ENCODE measurements around the gene MYB.

- TF ChIP-seq, protein P1, sequence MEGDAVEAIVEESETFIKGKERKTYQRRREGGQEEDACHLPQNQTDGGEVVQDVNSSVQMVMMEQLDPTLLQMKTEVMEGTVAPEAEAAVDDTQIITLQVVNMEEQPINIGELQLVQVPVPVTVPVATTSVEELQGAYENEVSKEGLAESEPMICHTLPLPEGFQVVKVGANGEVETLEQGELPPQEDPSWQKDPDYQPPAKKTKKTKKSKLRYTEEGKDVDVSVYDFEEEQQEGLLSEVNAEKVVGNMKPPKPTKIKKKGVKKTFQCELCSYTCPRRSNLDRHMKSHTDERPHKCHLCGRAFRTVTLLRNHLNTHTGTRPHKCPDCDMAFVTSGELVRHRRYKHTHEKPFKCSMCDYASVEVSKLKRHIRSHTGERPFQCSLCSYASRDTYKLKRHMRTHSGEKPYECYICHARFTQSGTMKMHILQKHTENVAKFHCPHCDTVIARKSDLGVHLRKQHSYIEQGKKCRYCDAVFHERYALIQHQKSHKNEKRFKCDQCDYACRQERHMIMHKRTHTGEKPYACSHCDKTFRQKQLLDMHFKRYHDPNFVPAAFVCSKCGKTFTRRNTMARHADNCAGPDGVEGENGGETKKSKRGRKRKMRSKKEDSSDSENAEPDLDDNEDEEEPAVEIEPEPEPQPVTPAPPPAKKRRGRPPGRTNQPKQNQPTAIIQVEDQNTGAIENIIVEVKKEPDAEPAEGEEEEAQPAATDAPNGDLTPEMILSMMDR (conservative IDR thresholded peaks at IDR 0.05; ENCODE audit: low read depth, low read length): no peak
- TF ChIP-seq POLR2A (IDR thresholded peaks at IDR 0.05; ENCODE audit: low read depth, low read length): no peak
- no peak for TF ChIP-seq FOS (IDR thresholded peaks at IDR 0.05; ENCODE audit: low read depth, low read length)
- TF ChIP-seq, protein P2, sequence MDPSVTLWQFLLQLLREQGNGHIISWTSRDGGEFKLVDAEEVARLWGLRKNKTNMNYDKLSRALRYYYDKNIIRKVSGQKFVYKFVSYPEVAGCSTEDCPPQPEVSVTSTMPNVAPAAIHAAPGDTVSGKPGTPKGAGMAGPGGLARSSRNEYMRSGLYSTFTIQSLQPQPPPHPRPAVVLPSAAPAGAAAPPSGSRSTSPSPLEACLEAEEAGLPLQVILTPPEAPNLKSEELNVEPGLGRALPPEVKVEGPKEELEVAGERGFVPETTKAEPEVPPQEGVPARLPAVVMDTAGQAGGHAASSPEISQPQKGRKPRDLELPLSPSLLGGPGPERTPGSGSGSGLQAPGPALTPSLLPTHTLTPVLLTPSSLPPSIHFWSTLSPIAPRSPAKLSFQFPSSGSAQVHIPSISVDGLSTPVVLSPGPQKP (IDR thresholded peaks at IDR 0.05; ENCODE audit: borderline replicate concordance, low read depth, low read length): no peak
- TF ChIP-seq SMC3 (IDR thresholded peaks at IDR 0.05; ENCODE audit: low read depth, low read length): no peak
- no peak for TF ChIP-seq NFE2L2 (IDR thresholded peaks at IDR 0.05; ENCODE audit: low read depth, low read length)
- no peak for TF ChIP-seq BHLHE40 (IDR thresholded peaks at IDR 0.05; ENCODE audit: low read depth, low read length)
Measured at GRCh38 chr6:135212020-135212806, 31.1 kb downstream of the MYB start.

All from IMR-90 (cell line).